ENCODE results near the gene ITGA3. TPM values are rescaled to one million over a fixed set of nuclear protein-coding genes. Genes with fewer than 3 reads are reported as not detected.

ITGA3 gene
- total RNA-seq, result 133 to 149 TPM (median 143 TPM) in 3 replicates

GRCh38 chr17:50055426-50056216, at the start of gene ITGA3:
ITGA3 (plus strand) TSS chr17:50056110; CDS start chr17:50056440, 330 bp downstream.
- H3K9me3 Mint-ChIP-seq, result no peaks in the 10 kb centered on the region
- peak within 1 kb of the TSS; percentile 84 for H3K4me3 Mint-ChIP-seq
- no peaks in the 10 kb centered on the region for H3K36me3 Mint-ChIP-seq
- peaks cover 76% of the 10 kb centered on the region for H3K4me1 Mint-ChIP-seq
- peak; percentile 69 to 84 for DNase-seq (ENCODE audit: low spot score in 2 of 2, unreplicated experiment in 2 of 2)
- peak within 1 kb of the TSS; percentile 97 for H3K27ac Mint-ChIP-seq
- TF ChIP-seq CTCF (IDR thresholded peaks at IDR 0.05; ENCODE audit: unreplicated experiment), result no peak
- peaks cover 2% of the 10 kb centered on the region for H3K27me3 Mint-ChIP-seq (ENCODE audit: low read depth)

GRCh38 chr17:50009282-50009681, 46.6 kb upstream of the ITGA3 start:
- no peaks in the 10 kb centered on the region for H3K4me1 Mint-ChIP-seq
- DNase-seq (ENCODE audit: low spot score in 2 of 2, unreplicated experiment in 2 of 2), result no peak
- peaks cover 22% of the 10 kb centered on the region for H3K27me3 Mint-ChIP-seq (ENCODE audit: low read depth)
- H3K4me3 Mint-ChIP-seq, result no peak overlapping the region
- peaks cover 1% of the 10 kb centered on the region for H3K36me3 Mint-ChIP-seq
- TF ChIP-seq CTCF (IDR thresholded peaks at IDR 0.05; ENCODE audit: unreplicated experiment), result no peak
- peaks cover 38% of the 10 kb centered on the region for H3K9me3 Mint-ChIP-seq
- H3K27ac Mint-ChIP-seq, result no peak overlapping the region

GRCh38 chr17:50013079-50013478, 42.8 kb upstream of the ITGA3 start:
- no peak for TF ChIP-seq CTCF (IDR thresholded peaks at IDR 0.05; ENCODE audit: unreplicated experiment)
- no peak overlapping the region for H3K4me3 Mint-ChIP-seq
- no peak overlapping the region for H3K27ac Mint-ChIP-seq
- no peaks in the 10 kb centered on the region for H3K4me1 Mint-ChIP-seq
- H3K9me3 Mint-ChIP-seq, result peaks cover 47% of the 10 kb centered on the region
- peaks cover 1% of the 10 kb centered on the region for H3K36me3 Mint-ChIP-seq
- peaks cover 14% of the 10 kb centered on the region for H3K27me3 Mint-ChIP-seq (ENCODE audit: low read depth)
- no peak for DNase-seq (ENCODE audit: low spot score in 2 of 2, unreplicated experiment in 2 of 2)

- no peak for TF ChIP-seq CTCF (IDR thresholded peaks at IDR 0.05; ENCODE audit: unreplicated experiment)
- Mint-ChIP-seq H3K4me3 (no peak overlapping the region), H3K4me1 (no peaks in the 10 kb centered on the region), H3K36me3 (peaks cover 1% of the 10 kb centered on the region), H3K9me3 (peaks cover 37% of the 10 kb centered on the region), H3K27me3 (ENCODE audit: low read depth) (peaks cover 10% of the 10 kb centered on the region), H3K27ac (no peak overlapping the region)
- DNase-seq (ENCODE audit: low spot score in 2 of 2, unreplicated experiment in 2 of 2), result no peak
Observed at GRCh38 chr17:50014471-50015088, 41.3 kb upstream of the ITGA3 start.

GRCh38 chr17:50015146-50015545, 40.8 kb upstream of the ITGA3 start:
- TF ChIP-seq CTCF (IDR thresholded peaks at IDR 0.05; ENCODE audit: unreplicated experiment), result no peak
- peaks cover 10% of the 10 kb centered on the region for H3K27me3 Mint-ChIP-seq (ENCODE audit: low read depth)
- no peak for DNase-seq (ENCODE audit: low spot score in 2 of 2, unreplicated experiment in 2 of 2)

More at GRCh38 chr17:50015146-50015545, 40.8 kb upstream of the ITGA3 start:
- no peak overlapping the region for H3K4me3 Mint-ChIP-seq
- H3K36me3 Mint-ChIP-seq, result peaks cover 1% of the 10 kb centered on the region
- H3K4me1 Mint-ChIP-seq, result no peaks in the 10 kb centered on the region
- H3K9me3 Mint-ChIP-seq, result peaks cover 37% of the 10 kb centered on the region
- H3K27ac Mint-ChIP-seq, result no peak overlapping the region
